HG02885 (cell line): ENCODE measurements around the gene FKBP5.
"Not testable (repeated sequence)": the region's sequence is repeated elsewhere in the genome, so short reads cannot be mapped to it uniquely, and the experiment has no call there.

Source experiments
- ATAC-seq: cut with Tn5 transposase; IDR thresholded peaks from one replicate; pipeline ENCODE4 v1.9.1; 2021; ENCODE audit warnings: mild to moderate bottlenecking; ENCODE audit not compliant: unreplicated experiment, poor library complexity

FKBP5 gene

GRCh38 chr6:35561113-35561512, 127.6 kb downstream of the FKBP5 start:
- ATAC-seq: no peak

- no peak for ATAC-seq
These were observed 130.1 kb downstream of the FKBP5 start for GRCh38 chr6:35558571-35558970.

GRCh38 chr6:35557239-35557638, 131.5 kb downstream of the FKBP5 start:
- no peak for ATAC-seq

GRCh38 chr6:35554811-35555210, 133.9 kb downstream of the FKBP5 start:
- ATAC-seq: no peak

GRCh38 chr6:35553315-35553714, 135.4 kb downstream of the FKBP5 start:
- no peak for ATAC-seq

- ATAC-seq: no peak
These were observed 136.3 kb downstream of the FKBP5 start for GRCh38 chr6:35552285-35552917.

GRCh38 chr6:35550437-35550836, 138.3 kb downstream of the FKBP5 start:
- ATAC-seq: no peak

- ATAC-seq: no peak
These were observed 141.0 kb downstream of the FKBP5 start for GRCh38 chr6:35547676-35548075.

GRCh38 chr6:35544769-35545361, 143.8 kb downstream of the FKBP5 start:
- ATAC-seq: no peak

GRCh38 chr6:35543459-35544193, 145.1 kb downstream of the FKBP5 start:
- no peak for ATAC-seq

GRCh38 chr6:35541836-35542235, 146.9 kb downstream of the FKBP5 start:
- no peak for ATAC-seq

GRCh38 chr6:35539223-35539622, 149.5 kb downstream of the FKBP5 start:
- no peak for ATAC-seq

GRCh38 chr6:35535847-35536246, 152.9 kb downstream of the FKBP5 start:
- ATAC-seq: not testable (repeated sequence)

- ATAC-seq: no peak
These were observed 154.1 kb downstream of the FKBP5 start for GRCh38 chr6:35534407-35535170.

GRCh38 chr6:35533981-35534380, 154.7 kb downstream of the FKBP5 start:
- no peak for ATAC-seq

- no peak for ATAC-seq
These were observed 156.6 kb downstream of the FKBP5 start for GRCh38 chr6:35532126-35532525.

- no peak for ATAC-seq
These were observed 164.2 kb downstream of the FKBP5 start for GRCh38 chr6:35524380-35525020.
